K562 (cell line): ENCODE data around the gene ZBTB8A. TPM values are rescaled to one million over a fixed set of nuclear protein-coding genes. Genes with fewer than 3 reads are reported as not detected.

Experiments used
- ATAC-seq: fragments of 200-7000 bp; cut with Tn5 transposase; 3 replicates; pipeline ENCODE4 v1.9.1; 2020; ENCODE audit warnings: moderate library complexity
- BruUV-seq: library from RNA; stranded (reverse); fragments of 400-500 nt; replicated peaks from 2 replicates; lab custom pipeline; 2021; lab: Mats Ljungman, UMichigan
- CTCF ChIA-PET: fragments of 300-600 bp; formaldehyde crosslinking; extraction: SDS; loops from one replicate; lab custom pipeline; 2021; ENCODE audit warnings: low intra/inter-chr PET ratio; lab: Yijun Ruan, JAX
- POLR2A ChIA-PET: fragments of 300-600, 350-650 bp; sonication (Branson Sonifier 250); formaldehyde crosslinking; extraction: SDS; loops from one replicate; lab custom pipeline; 2021; ENCODE audit warnings: antibody characterized with exemption, inconsistent platforms; lab: Yijun Ruan, JAX
- DNase-seq, 4 experiments: peaks; one replicate each; pipeline versions ENCODE4 v3.0.0 to v3.0.0-alpha.2; 2011 to 2018; ENCODE audit warnings: low spot score in 3 of 4, mixed read lengths in 3 of 4; ENCODE audit errors: extremely low read depth in 1 of 4
- FAIRE-seq: peaks from 2 replicates; lab custom pipeline; 2011; peaks lifted over from hg19 to GRCh38; lab: Jason Lieb, UNC
- H2AFZ ChIP-seq: 2 replicates; pipeline ENCODE4 v1.6.0; 2011; ENCODE audit warnings: low read depth, low read length, control low read depth, inconsistent platforms
- H3K27ac ChIP-seq: fragments of 200-600 bp; 3 replicates; pipeline ENCODE4 v1.8.0; 2011; ENCODE audit warnings: low read depth, mild to moderate bottlenecking, control low read depth, inconsistent platforms, low read length, moderate library complexity, mixed read lengths; ENCODE audit errors: extremely low read depth
- H3K27me3 ChIP-seq, 2 experiments: fragments of 300-600 bp in 1 of 2; 2 replicates in 1 of 2; 3 replicates in 1 of 2; pipeline versions ENCODE4 v1.6.0 to v1.8.0; 2011; ENCODE audit warnings: inconsistent platforms in 2 of 2, low read length in 2 of 2, mild to moderate bottlenecking in 1 of 2, mixed read lengths in 1 of 2, moderate library complexity in 1 of 2; ENCODE audit not compliant: control insufficient read depth in 2 of 2, insufficient read depth in 2 of 2
- H3K36me3 ChIP-seq: fragments of 300-600 bp; 3 replicates; pipeline ENCODE4 v1.8.0; 2011; ENCODE audit warnings: mild to moderate bottlenecking, low read length, inconsistent platforms; ENCODE audit not compliant: control insufficient read depth, insufficient read depth
- H3K4me1 ChIP-seq, 2 experiments: fragments of 200-600 bp in 1 of 2; replicated peaks in 1 of 2; 2 replicates in 1 of 2; 3 replicates in 1 of 2; pipeline versions ENCODE4 v1.5.1 to v1.8.0; 2011; ENCODE audit warnings: inconsistent platforms in 2 of 2, low read length in 2 of 2, mild to moderate bottlenecking in 1 of 2, mixed read lengths in 1 of 2, moderate library complexity in 1 of 2; ENCODE audit not compliant: control insufficient read depth in 2 of 2, insufficient read depth in 2 of 2
- H3K4me2 ChIP-seq: 2 replicates; pipeline ENCODE4 v1.6.1; 2011; ENCODE audit warnings: low read length, control low read depth, inconsistent platforms, mixed read lengths; ENCODE audit not compliant: insufficient read depth
- H3K4me3 ChIP-seq: fragments of 200-600 bp; sonication (generic), shearing (Covaris generic); 2 replicates; pipeline ENCODE4 v1.5.1; 2016; ENCODE audit warnings: control low read depth, inconsistent platforms
- H3K79me2 ChIP-seq: fragments of 200-600 bp; 3 replicates; pipeline ENCODE4 v1.8.0; 2011; ENCODE audit warnings: low read length, inconsistent platforms; ENCODE audit not compliant: control insufficient read depth, insufficient read depth
- H3K9ac ChIP-seq, 2 experiments: 2 replicates each; pipeline versions ENCODE4 v1.6.0 to v1.6.1; 2011; ENCODE audit warnings: low read depth in 2 of 2, low read length in 2 of 2, control low read depth in 1 of 2, inconsistent platforms in 1 of 2, mild to moderate bottlenecking in 1 of 2, mixed read lengths in 1 of 2; ENCODE audit not compliant: insufficient read depth in 1 of 2
- H3K9me1 ChIP-seq: one replicate; pipeline ENCODE4 v1.6.0; 2011; ENCODE audit warnings: inconsistent platforms, mild to moderate bottlenecking, low read length, moderate library complexity; ENCODE audit not compliant: control insufficient read depth, insufficient read depth
- H3K9me3 ChIP-seq: replicated peaks from 2 replicates; pipeline ENCODE4 v1.5.1; 2011; ENCODE audit warnings: low read depth, low read length, inconsistent platforms; ENCODE audit not compliant: control insufficient read depth, insufficient read depth
- H4K20me1 ChIP-seq: replicated peaks from 2 replicates; pipeline ENCODE4 v1.6.1; 2011; ENCODE audit warnings: low read length, inconsistent platforms, mixed read lengths; ENCODE audit not compliant: control insufficient read depth, insufficient read depth
- ESRRB ChIP-seq: fragments of 250-450 bp; sonication (Bioruptor Pico); IDR thresholded peaks from 2 replicates; pipeline ENCODE4 v1.5.0; 2020; ENCODE audit warnings: mild to moderate bottlenecking, moderate library complexity, borderline replicate concordance
- HMBOX1 ChIP-seq: sonication (generic); IDR thresholded peaks from 2 replicates; pipeline ENCODE4 v1.6.1; 2016
- KLF10 ChIP-seq: fragments of 250-450 bp; sonication (Bioruptor Pico); IDR thresholded peaks from 2 replicates; pipeline ENCODE4 v1.6.1; 2021; ENCODE audit warnings: matching md5 sums
- PHB2 ChIP-seq: fragments of 450-650 bp; IDR thresholded peaks from 2 replicates; pipeline ENCODE4 v1.6.1; 2017; ENCODE audit warnings: low read depth
- SMARCC2 ChIP-seq: fragments of 450-650 bp; IDR thresholded peaks from 2 replicates; pipeline ENCODE4 v1.6.1; 2017; ENCODE audit warnings: antibody characterized with exemption, moderate library complexity, mild to moderate bottlenecking, low read depth
- SREBF2 ChIP-seq: sonication (generic); formaldehyde crosslinking; IDR thresholded peaks from 2 replicates; pipeline ENCODE4 v1.4.0; 2020; ENCODE audit warnings: mild to moderate bottlenecking, missing genetic modification reagents
- ZFX ChIP-seq: sonication (generic); formaldehyde crosslinking; IDR thresholded peaks from 2 replicates; pipeline ENCODE4 v1.8.0; 2022; ENCODE audit warnings: mild to moderate bottlenecking, missing genetic modification reagents, moderate library complexity
- ZNF24 ChIP-seq: fragments of 450-650 bp; IDR thresholded peaks from 2 replicates; pipeline ENCODE4 v1.6.1; 2016
- ZNF695 ChIP-seq: fragments of 450-650 bp; formaldehyde crosslinking; IDR thresholded peaks from 2 replicates; pipeline ENCODE4 v1.4.0; 2020; ENCODE audit warnings: mild to moderate bottlenecking, moderate library complexity
- ZNF778 ChIP-seq: fragments of 450-650 bp; formaldehyde crosslinking; IDR thresholded peaks from 2 replicates; pipeline ENCODE4 v1.4.0; 2020; ENCODE audit warnings: mild to moderate bottlenecking, moderate library complexity
- whole genome bisulfite sequencing: fragments of 100-300 bp; shearing (Covaris generic); methylation state at CpG from one replicate; pipeline ENCODE4 v1.1.6; 2016; ENCODE audit warnings: low coverage, mixed read lengths; ENCODE audit not compliant: insufficient coverage; ENCODE audit errors: missing lambda C conversion rate; 5-methylcytosine and 5-hydroxymethylcytosine counted together
- in situ Hi-C: fragments of 300-500 bp; cut with MboI; formaldehyde crosslinking; loops from 4 replicates; pipeline ENCODE4 v1.15.0; 2018; ENCODE audit warnings: inconsistent platforms, mixed read lengths
- intact Hi-C: fragments of 100-400 bp; cut with micrococcal nuclease; formaldehyde crosslinking; loops from 2 replicates; pipeline ENCODE4 v1.14.2; 2022
- polyA plus RNA-seq, 8 experiments: library from polyadenylated mRNA; depleted of rRNA in 4 of 8; stranded (reverse) in 5 of 8; unstranded in 3 of 8; fragments of >200 nt; fragmentation: Nextera tagmentation in 2 of 8; fragmentation: Illumina TruSeq in 1 of 8; extraction: Ambion mirVana in 2 of 8; extraction: Trizol in 1 of 8; gene quantifications; 2 replicates each; pipeline versions ENCODE4 v1.2.1 to v1.2.3, GENCODE V29; 2011 to 2014; ENCODE audit warnings: inconsistent platforms in 1 of 8, missing spikeins in 1 of 8
- total RNA-seq, 7 experiments: library from RNA; depleted of rRNA in 6 of 7; stranded (reverse); fragments of >200 nt in 6 of 7; fragmentation: Illumina TruSeq in 2 of 7; extraction: Trizol in 2 of 7; gene quantifications; 2 replicates each; pipeline versions ENCODE4 v1.2.1 to v1.2.3, GENCODE V29; 2011 to 2021; ENCODE audit warnings: low replicate concordance in 1 of 7
- TF ChIP-seq, protein P1 (sequence below): fragments of 200-800 bp; sonication (Bioruptor generic); IDR thresholded peaks from 2 replicates; pipeline ENCODE4 v1.6.1; 2016; ENCODE audit warnings: missing genetic modification characterization, missing compliant biosample characterization
- TF ChIP-seq, protein P2 (sequence below), 2 experiments: fragments of 250-450 bp in 1 of 2; fragments of 450-650 bp in 1 of 2; sonication (Bioruptor Pico) in 1 of 2; IDR thresholded peaks; 2 replicates each; pipeline versions ENCODE4 v1.6.1 to v1.8.0; 2016 to 2021; ENCODE audit warnings: mild to moderate bottlenecking in 2 of 2, moderate library complexity in 2 of 2, missing compliant biosample characterization in 1 of 2, missing genetic modification characterization in 1 of 2

Gene ZBTB8A
- total and polyA plus RNA-seq, 9 of the 15 experiments (the other 6 are each of a cell fraction or from before 2014, with no cell fraction given) = 0.01 to 0.64 (median 0.09) TPM

DNA sequence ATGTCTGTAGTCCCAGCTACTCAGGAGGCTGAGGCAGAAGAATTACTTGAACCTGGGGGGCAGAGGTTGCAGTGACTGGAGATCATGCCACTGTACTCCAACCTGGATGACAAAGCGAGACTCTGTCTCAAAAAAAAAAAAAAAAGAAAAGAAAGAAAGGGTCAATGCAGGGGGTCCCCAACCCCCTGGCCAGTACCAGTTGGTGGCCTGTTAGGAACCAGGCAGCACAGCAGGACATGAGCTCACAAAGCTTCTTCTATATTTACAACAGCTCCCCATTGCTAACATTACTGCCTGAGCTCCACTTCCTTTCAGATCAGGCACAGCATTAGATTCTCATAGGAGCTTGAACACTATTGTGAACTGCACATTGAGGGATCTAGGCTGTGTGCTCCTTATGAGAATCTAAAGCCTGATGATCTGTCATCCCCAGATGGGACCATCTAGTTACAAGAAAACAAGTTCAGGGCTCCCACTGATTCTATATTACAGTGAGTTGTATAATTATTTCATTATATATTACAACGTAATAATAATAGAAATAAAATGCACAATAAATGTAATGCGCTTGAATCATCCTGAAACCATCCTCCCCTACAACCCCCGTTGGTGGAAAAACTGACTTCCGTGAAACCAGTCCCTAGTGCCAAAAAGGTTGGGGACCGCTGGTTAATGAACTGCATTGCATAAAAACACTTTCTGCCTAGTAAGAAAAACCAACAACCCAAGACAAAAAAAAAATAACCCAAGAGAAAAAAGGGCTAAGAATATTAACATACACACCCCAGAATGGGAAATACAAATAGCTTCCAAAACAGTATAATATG, 108.3 kb downstream of the ZBTB8A start:
- Histone ChIP-seq H3K9me3 (no peaks in the 10 kb centered on the region), H3K9ac (no peak overlapping the region), H3K4me3 (no peak overlapping the region), H3K79me2 (peaks cover 77% of the 10 kb centered on the region), H3K27me3 (no peaks in the 10 kb centered on the region), H3K4me1 (peaks cover 14 to 18% of the 10 kb centered on the region in 2 experiments; a peak in 4 of 5 replicates), H3K9me1 (no peaks in the 10 kb centered on the region), H3K4me2 (no peak overlapping the region), H2AFZ (no peak overlapping the region), H4K20me1 (no peaks in the 10 kb centered on the region), H3K36me3 (peaks cover 28% of the 10 kb centered on the region), H3K27ac (no peak overlapping the region; the same call in 2 of the 3 replicates)
- DNase-seq (no peak), ATAC-seq (no peak), FAIRE-seq (no peak)
- BruUV-seq = no TSS peak
- TF ChIP-seq SREBF2 (CRISPR knock-in tag) (no peak), KLF10 (CRISPR knock-in tag) (no peak), PHB2 (no peak), ZNF695 (CRISPR knock-in tag) (no peak), HMBOX1 (no peak), ZNF24 (no peak), ZNF778 (no peak), SMARCC2 (no peak), ZFX (CRISPR knock-in tag) (no peak), ESRRB (no peak)
- TF ChIP-seq, protein P1, sequence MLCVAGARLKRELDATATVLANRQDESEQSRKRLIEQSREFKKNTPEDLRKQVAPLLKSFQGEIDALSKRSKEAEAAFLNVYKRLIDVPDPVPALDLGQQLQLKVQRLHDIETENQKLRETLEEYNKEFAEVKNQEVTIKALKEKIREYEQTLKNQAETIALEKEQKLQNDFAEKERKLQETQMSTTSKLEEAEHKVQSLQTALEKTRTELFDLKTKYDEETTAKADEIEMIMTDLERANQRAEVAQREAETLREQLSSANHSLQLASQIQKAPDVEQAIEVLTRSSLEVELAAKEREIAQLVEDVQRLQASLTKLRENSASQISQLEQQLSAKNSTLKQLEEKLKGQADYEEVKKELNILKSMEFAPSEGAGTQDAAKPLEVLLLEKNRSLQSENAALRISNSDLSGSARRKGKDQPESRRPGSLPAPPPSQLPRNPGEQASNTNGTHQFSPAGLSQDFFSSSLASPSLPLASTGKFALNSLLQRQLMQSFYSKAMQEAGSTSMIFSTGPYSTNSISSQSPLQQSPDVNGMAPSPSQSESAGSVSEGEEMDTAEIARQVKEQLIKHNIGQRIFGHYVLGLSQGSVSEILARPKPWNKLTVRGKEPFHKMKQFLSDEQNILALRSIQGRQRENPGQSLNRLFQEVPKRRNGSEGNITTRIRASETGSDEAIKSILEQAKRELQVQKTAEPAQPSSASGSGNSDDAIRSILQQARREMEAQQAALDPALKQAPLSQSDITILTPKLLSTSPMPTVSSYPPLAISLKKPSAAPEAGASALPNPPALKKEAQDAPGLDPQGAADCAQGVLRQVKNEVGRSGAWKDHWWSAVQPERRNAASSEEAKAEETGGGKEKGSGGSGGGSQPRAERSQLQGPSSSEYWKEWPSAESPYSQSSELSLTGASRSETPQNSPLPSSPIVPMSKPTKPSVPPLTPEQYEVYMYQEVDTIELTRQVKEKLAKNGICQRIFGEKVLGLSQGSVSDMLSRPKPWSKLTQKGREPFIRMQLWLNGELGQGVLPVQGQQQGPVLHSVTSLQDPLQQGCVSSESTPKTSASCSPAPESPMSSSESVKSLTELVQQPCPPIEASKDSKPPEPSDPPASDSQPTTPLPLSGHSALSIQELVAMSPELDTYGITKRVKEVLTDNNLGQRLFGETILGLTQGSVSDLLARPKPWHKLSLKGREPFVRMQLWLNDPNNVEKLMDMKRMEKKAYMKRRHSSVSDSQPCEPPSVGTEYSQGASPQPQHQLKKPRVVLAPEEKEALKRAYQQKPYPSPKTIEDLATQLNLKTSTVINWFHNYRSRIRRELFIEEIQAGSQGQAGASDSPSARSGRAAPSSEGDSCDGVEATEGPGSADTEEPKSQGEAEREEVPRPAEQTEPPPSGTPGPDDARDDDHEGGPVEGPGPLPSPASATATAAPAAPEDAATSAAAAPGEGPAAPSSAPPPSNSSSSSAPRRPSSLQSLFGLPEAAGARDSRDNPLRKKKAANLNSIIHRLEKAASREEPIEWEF (CRISPR knock-in tag) = no peak
- TF ChIP-seq, protein P2, sequence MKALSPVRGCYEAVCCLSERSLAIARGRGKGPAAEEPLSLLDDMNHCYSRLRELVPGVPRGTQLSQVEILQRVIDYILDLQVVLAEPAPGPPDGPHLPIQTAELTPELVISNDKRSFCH (CRISPR knock-in tag; IDR thresholded peaks at IDR 0.05) = no peak
- TF ChIP-seq, protein P2 (tag; IDR thresholded peaks at IDR 0.05) = no peak
- WGBS = 84% methylated on average over 6 of the region's 6 CpGs
- CTCF ChIA-PET = no interaction called here
- POLR2A ChIA-PET = interaction anchor here (1.0 kb wide), 1 partner anchor 11 kb away, joined by 3 read pairs; no protein-coding TSS in a partner anchor
- intact Hi-C loops (no loop called here), in situ Hi-C loops (no loop called here)
